Endothelial cell of umbilical vein (primary cell): ENCODE data around the gene NBPF4.

Source experiments
- EZH2 ChIP-seq: IDR thresholded peaks from 2 replicates; pipeline ENCODE4 v1.6.1; 2012; ENCODE audit warnings: borderline replicate concordance, low read depth, mild to moderate bottlenecking, moderate library complexity, low read length, inconsistent platforms; ENCODE audit not compliant: severe bottlenecking
- FOS ChIP-seq: IDR thresholded peaks from 2 replicates; pipeline ENCODE4 v1.6.1; 2011; ENCODE audit warnings: mild to moderate bottlenecking, low read length, moderate library complexity, borderline replicate concordance; ENCODE audit not compliant: insufficient read depth
- JUN ChIP-seq: IDR thresholded peaks from 2 replicates; pipeline ENCODE4 v1.6.1; 2011; ENCODE audit warnings: borderline replicate concordance, low read depth; ENCODE audit not compliant: insufficient read length, insufficient read depth
- MYC ChIP-seq: IDR thresholded peaks from one replicate; pipeline ENCODE4 v1.6.1; 2011; ENCODE audit warnings: mild to moderate bottlenecking, low read depth, low read length
- POLR2A ChIP-seq: IDR thresholded peaks from 2 replicates; pipeline ENCODE4 v1.6.1; 2012; ENCODE audit warnings: low read depth, mild to moderate bottlenecking, control low read depth, low read length
- POLR2AphosphoS5 ChIP-seq: IDR thresholded peaks from 2 replicates; pipeline ENCODE4 v1.6.1; 2012; ENCODE audit warnings: low read depth, mild to moderate bottlenecking, control low read depth, low read length, moderate library complexity; ENCODE audit not compliant: insufficient read depth
- TF ChIP-seq, protein P1 (sequence below), 2 donors: IDR thresholded peaks; 1 replicate in 1 of 2; 2 replicates in 1 of 2; pipeline ENCODE4 v1.5.1; 2011; ENCODE audit warnings: low read length in 2 of 2, mild to moderate bottlenecking in 2 of 2, moderate library complexity in 2 of 2, control low read depth in 1 of 2, inconsistent platforms in 1 of 2, low read depth in 1 of 2; ENCODE audit not compliant: insufficient read depth in 1 of 2; ENCODE audit errors: extremely low read depth in 1 of 2

DNA sequence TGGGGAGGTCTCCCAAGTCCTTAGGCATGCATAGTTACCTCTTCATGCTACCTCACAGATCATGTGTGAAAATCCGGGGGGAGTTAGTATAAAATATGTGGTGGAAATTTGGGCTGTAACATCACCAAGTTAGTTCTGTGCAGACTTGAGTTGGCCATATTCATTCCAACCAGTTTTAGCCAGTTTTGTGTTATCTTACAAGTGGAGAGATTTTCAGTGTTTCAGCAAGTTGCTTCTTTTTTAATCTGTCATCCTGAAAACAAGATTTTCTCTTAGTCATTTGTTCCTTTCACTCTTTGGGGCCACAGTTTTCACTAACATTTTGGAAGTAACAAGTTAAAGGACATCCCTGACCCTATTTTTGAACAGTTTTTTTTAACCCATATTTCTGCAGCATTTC lies 55.1 kb downstream of the NBPF4 start:
- TF ChIP-seq EZH2 (no peak), POLR2A (no peak), POLR2AphosphoS5 (no peak), JUN (no peak), FOS (no peak), MYC (no peak)
- TF ChIP-seq, protein P1, sequence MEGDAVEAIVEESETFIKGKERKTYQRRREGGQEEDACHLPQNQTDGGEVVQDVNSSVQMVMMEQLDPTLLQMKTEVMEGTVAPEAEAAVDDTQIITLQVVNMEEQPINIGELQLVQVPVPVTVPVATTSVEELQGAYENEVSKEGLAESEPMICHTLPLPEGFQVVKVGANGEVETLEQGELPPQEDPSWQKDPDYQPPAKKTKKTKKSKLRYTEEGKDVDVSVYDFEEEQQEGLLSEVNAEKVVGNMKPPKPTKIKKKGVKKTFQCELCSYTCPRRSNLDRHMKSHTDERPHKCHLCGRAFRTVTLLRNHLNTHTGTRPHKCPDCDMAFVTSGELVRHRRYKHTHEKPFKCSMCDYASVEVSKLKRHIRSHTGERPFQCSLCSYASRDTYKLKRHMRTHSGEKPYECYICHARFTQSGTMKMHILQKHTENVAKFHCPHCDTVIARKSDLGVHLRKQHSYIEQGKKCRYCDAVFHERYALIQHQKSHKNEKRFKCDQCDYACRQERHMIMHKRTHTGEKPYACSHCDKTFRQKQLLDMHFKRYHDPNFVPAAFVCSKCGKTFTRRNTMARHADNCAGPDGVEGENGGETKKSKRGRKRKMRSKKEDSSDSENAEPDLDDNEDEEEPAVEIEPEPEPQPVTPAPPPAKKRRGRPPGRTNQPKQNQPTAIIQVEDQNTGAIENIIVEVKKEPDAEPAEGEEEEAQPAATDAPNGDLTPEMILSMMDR (IDR thresholded peaks at IDR 0.05; ENCODE audit: extremely low read depth in 1 of 2, insufficient read depth in 1 of 2, low read depth in 1 of 2, low read length in 2 of 2): no peak
